Mesenchymal stem cell (in vitro differentiated cells and primary cell): ENCODE measurements around the gene ATP5MK.
A peak's percentile ranks its signal among the peaks of the same experiment; 100 is the strongest.

Source experiments
- DNase-seq: peaks from one replicate; pipeline ENCODE4 v3.0.0-alpha.2; 2013
- H2AFZ ChIP-seq: one replicate; pipeline ENCODE4 v1.6.1; 2013; ENCODE audit warnings: low read depth, mild to moderate bottlenecking, control low read depth, inconsistent platforms, low read length, moderate library complexity
- H2AK5ac ChIP-seq: 2 replicates; pipeline ENCODE4 v1.6.1; 2013; ENCODE audit warnings: low read length, moderate library complexity, mild to moderate bottlenecking, inconsistent platforms; ENCODE audit not compliant: severe bottlenecking
- H2BK120ac ChIP-seq: one replicate; pipeline ENCODE4 v1.6.1; 2013; ENCODE audit warnings: low read depth, mild to moderate bottlenecking, inconsistent platforms, low read length, moderate library complexity
- H2BK12ac ChIP-seq, 2 experiments: one replicate each; pipeline ENCODE4 v1.6.1; 2013; ENCODE audit warnings: inconsistent platforms in 2 of 2, low read length in 2 of 2, mild to moderate bottlenecking in 2 of 2, moderate library complexity in 2 of 2, control low read depth in 1 of 2
- H2BK15ac ChIP-seq: one replicate; pipeline ENCODE4 v1.6.1; 2013; ENCODE audit warnings: mild to moderate bottlenecking, low read depth, inconsistent platforms; ENCODE audit not compliant: poor library complexity, severe bottlenecking
- H2BK5ac ChIP-seq: 2 replicates; pipeline ENCODE4 v1.6.1; 2013; ENCODE audit warnings: low read depth, mild to moderate bottlenecking, low read length, control low read depth, inconsistent platforms; ENCODE audit not compliant: poor library complexity, severe bottlenecking
- H3K14ac ChIP-seq, 2 experiments: one replicate each; pipeline ENCODE4 v1.6.1; 2013; ENCODE audit warnings: inconsistent platforms in 2 of 2, low read length in 2 of 2, control low read depth in 1 of 2, mild to moderate bottlenecking in 1 of 2, moderate library complexity in 1 of 2
- H3K18ac ChIP-seq, 2 experiments: one replicate each; pipeline ENCODE4 v1.6.1; 2013; ENCODE audit warnings: inconsistent platforms in 2 of 2, low read length in 2 of 2, control low read depth in 1 of 2, low read depth in 1 of 2, mild to moderate bottlenecking in 1 of 2
- H3K23ac ChIP-seq, 2 experiments: one replicate each; pipeline ENCODE4 v1.6.1; 2013; ENCODE audit warnings: inconsistent platforms in 2 of 2, low read length in 2 of 2, mild to moderate bottlenecking in 2 of 2, moderate library complexity in 2 of 2, control low read depth in 1 of 2
- H3K27ac ChIP-seq: 2 replicates; pipeline ENCODE4 v1.5.1; 2013; ENCODE audit warnings: mild to moderate bottlenecking, moderate library complexity, low read length, control low read depth, inconsistent platforms; ENCODE audit not compliant: poor library complexity, severe bottlenecking
- H3K27me3 ChIP-seq, 2 experiments: 2 replicates each; pipeline versions ENCODE4 v1.6.1 to v1.7.0; 2013; ENCODE audit warnings: low read length in 2 of 2, mild to moderate bottlenecking in 2 of 2, moderate library complexity in 2 of 2, control low read depth in 1 of 2, inconsistent platforms in 1 of 2; ENCODE audit not compliant: control insufficient read depth in 1 of 2, insufficient read depth in 1 of 2
- H3K36me3 ChIP-seq, 2 experiments: 2 replicates each; pipeline versions ENCODE4 v1.6.1 to v1.7.0; 2013; ENCODE audit warnings: low read length in 2 of 2, control low read depth in 1 of 2, inconsistent platforms in 1 of 2, low read depth in 1 of 2, mild to moderate bottlenecking in 1 of 2; ENCODE audit not compliant: insufficient read depth in 2 of 2, control insufficient read depth in 1 of 2
- H3K4ac ChIP-seq, 2 experiments: one replicate each; pipeline ENCODE4 v1.6.1; 2013; ENCODE audit warnings: inconsistent platforms in 2 of 2, low read length in 2 of 2, mild to moderate bottlenecking in 2 of 2, moderate library complexity in 2 of 2, control low read depth in 1 of 2, low read depth in 1 of 2
- H3K4me1 ChIP-seq: 2 replicates; pipeline ENCODE4 v1.6.1; 2013; ENCODE audit warnings: low read depth, low read length, control low read depth; ENCODE audit not compliant: control insufficient read depth, insufficient read depth
- H3K4me2 ChIP-seq: 2 replicates; pipeline ENCODE4 v1.6.1; 2013; ENCODE audit warnings: low read length, mild to moderate bottlenecking, inconsistent platforms; ENCODE audit not compliant: poor library complexity, severe bottlenecking
- H3K4me3 ChIP-seq, 2 experiments: 2 replicates each; pipeline versions ENCODE4 v1.5.1 to v1.7.0; 2013; ENCODE audit warnings: low read length in 2 of 2, mild to moderate bottlenecking in 2 of 2, control low read depth in 1 of 2, low read depth in 1 of 2; ENCODE audit not compliant: insufficient read depth in 1 of 2
- H3K79me1 ChIP-seq: replicated peaks from 2 replicates; pipeline ENCODE4 v1.6.1; 2013; ENCODE audit warnings: mild to moderate bottlenecking, control low read depth, low read length, inconsistent platforms; ENCODE audit not compliant: poor library complexity, severe bottlenecking
- H3K9ac ChIP-seq: 2 replicates; pipeline ENCODE4 v1.7.0; 2013; ENCODE audit warnings: mild to moderate bottlenecking, low read length, moderate library complexity
- H3K9me3 ChIP-seq: 2 replicates; pipeline ENCODE4 v1.7.0; 2013; ENCODE audit warnings: mild to moderate bottlenecking, low read length; ENCODE audit not compliant: control insufficient read depth
- H4K8ac ChIP-seq: one replicate; pipeline ENCODE4 v1.6.1; 2013; ENCODE audit warnings: inconsistent platforms, mild to moderate bottlenecking, low read length, moderate library complexity
- H4K91ac ChIP-seq: one replicate; pipeline ENCODE4 v1.6.1; 2013; ENCODE audit warnings: mild to moderate bottlenecking, low read length, inconsistent platforms
- WGBS: methylation state at CpG from one replicate; pipeline ENCODE4 v1.1.7; 2013; ENCODE audit warnings: mixed read lengths; 5-methylcytosine and 5-hydroxymethylcytosine counted together

The ATP5MK gene

GRCh38 chr10:103413564-103413963 lies 17.3 kb upstream of the ATP5MK start:
- no peaks in the 10 kb centered on the region for H3K9me3 ChIP-seq
- H3K4me1 ChIP-seq: no peaks in the 10 kb centered on the region
- no peak overlapping the region for H3K4me3 ChIP-seq

DNA sequence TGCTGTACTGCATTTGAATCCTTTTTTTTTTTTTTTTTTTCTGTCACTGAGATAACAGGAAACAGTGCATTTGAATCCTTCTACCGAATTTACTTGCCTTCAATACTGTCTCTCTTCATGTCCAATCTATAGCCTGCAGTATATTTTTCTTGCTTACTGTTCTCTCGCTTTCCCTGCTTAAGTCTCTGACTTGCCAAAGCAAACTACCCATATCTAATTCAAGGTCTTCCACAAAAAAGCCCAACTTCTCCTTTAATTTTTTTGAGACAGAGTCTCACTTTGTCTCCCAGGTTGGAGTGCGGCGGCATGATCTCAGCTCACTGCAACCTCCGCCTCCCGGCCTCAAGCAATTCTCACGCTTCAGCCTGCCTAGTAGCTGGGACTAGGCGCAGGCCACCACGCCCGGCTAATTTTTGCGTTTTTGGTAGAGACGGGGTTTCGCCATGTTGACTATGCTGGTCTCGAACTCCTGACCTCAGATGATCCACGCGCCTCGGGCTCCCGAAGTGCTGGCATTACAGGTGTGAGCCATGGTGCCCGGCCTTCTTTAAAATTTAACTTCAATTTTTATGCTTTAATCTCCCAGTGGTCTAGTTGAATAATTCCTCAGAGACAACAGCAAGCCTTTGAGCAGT lies 1.0 kb upstream of the ATP5MK start:
- H3K4ac ChIP-seq: no peak overlapping the region
- peak overlapping the region; percentile 57 for H3K4me2 ChIP-seq
- no peak overlapping the region for H3K18ac ChIP-seq
- peaks cover 11% of the 10 kb centered on the region for H3K4me1 ChIP-seq
- peaks cover 17% of the 10 kb centered on the region for H3K79me1 ChIP-seq
- H3K4me3 ChIP-seq: peak overlapping the region in 1 of 2 experiments; percentile 97
- no peak overlapping the region for H3K27ac ChIP-seq
- H4K8ac ChIP-seq: no peak overlapping the region
- H2BK120ac ChIP-seq: no peak overlapping the region
- H4K91ac ChIP-seq: no peak overlapping the region
- H3K27me3 ChIP-seq: no peaks in the 10 kb centered on the region
- H2BK15ac ChIP-seq: peak overlapping the region; percentile 16
- peaks cover 29 to 61% of the 10 kb centered on the region in 2 experiments for H3K36me3 ChIP-seq
- H2BK5ac ChIP-seq: no peak overlapping the region
- WGBS: 84% methylated on average over 19 of the region's 19 CpGs
- no peak overlapping the region for H2AFZ ChIP-seq
- peak; percentile 18 for DNase-seq
- H3K9me3 ChIP-seq: no peaks in the 10 kb centered on the region
- no peak overlapping the region for H3K23ac ChIP-seq
- H3K9ac ChIP-seq: peak overlapping the region; percentile 99
- no peak overlapping the region for H2BK12ac ChIP-seq
- no peak overlapping the region for H2AK5ac ChIP-seq
- H3K14ac ChIP-seq: no peak overlapping the region

More at GRCh38 chr10:103413564-103413963, 17.3 kb upstream of the ATP5MK start:
- Histone ChIP-seq H2BK120ac (no peak overlapping the region), H4K8ac (no peak overlapping the region), H2BK12ac (no peak overlapping the region), H3K27ac (no peak overlapping the region), H3K14ac (no peak overlapping the region), H2BK5ac (no peak overlapping the region), H3K23ac (no peak overlapping the region), H3K4me2 (no peak overlapping the region), H3K36me3 (peaks cover 75 to 98% of the 10 kb centered on the region in 2 experiments), H2BK15ac (no peak overlapping the region), H3K27me3 (no peaks in the 10 kb centered on the region), H3K79me1 (peaks cover 14% of the 10 kb centered on the region), H2AFZ (no peak overlapping the region), H3K18ac (no peak overlapping the region), H3K4ac (no peak overlapping the region), H2AK5ac (no peak overlapping the region), H4K91ac (no peak overlapping the region), H3K9ac (no peak overlapping the region)
- no peak for DNase-seq
- 93% methylated on average over 2 of the region's 2 CpGs for WGBS

DNA sequence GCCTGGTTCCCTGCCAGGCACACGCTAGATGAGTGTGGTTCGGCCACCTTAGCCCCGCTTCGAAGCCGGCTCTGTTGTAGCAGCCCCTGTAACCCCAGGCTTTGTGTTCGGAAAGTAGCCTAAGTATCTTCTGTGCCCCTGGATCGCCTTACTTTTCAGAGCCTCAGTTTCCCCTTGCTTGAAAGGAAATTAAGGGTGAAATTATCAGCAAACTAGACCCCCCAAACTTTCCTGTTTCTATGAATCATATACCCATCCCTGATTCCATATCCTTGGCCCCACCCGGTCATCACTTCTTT lies 463 bp upstream of the ATP5MK start:
- Histone ChIP-seq H2AFZ (no peak overlapping the region), H2BK120ac (no peak overlapping the region), H3K4me3 (peak overlapping the region; percentile 85 to 97), H2AK5ac (no peak overlapping the region), H4K8ac (peak overlapping the region; percentile 58), H2BK12ac (peak overlapping the region in 1 of 2 experiments; percentile 10), H3K36me3 (peaks cover 27 to 62% of the 10 kb centered on the region in 2 experiments), H2BK5ac (no peak overlapping the region), H3K18ac (peak overlapping the region in 1 of 2 experiments; percentile 94), H3K14ac (peak overlapping the region in 1 of 2 experiments; percentile 82), H3K9me3 (no peaks in the 10 kb centered on the region), H3K4ac (peak overlapping the region in 1 of 2 experiments; percentile 98), H3K27me3 (no peaks in the 10 kb centered on the region), H3K9ac (peak overlapping the region; percentile 99), H3K4me2 (peak overlapping the region; percentile 57), H3K23ac (peak overlapping the region in 1 of 2 experiments; percentile 99), H2BK15ac (no peak overlapping the region), H4K91ac (no peak overlapping the region), H3K27ac (peak overlapping the region; percentile 21), H3K79me1 (peaks cover 17% of the 10 kb centered on the region), H3K4me1 (peaks cover 11% of the 10 kb centered on the region)
- 1% methylated on average over 8 of the region's 8 CpGs for WGBS
- DNase-seq: no peak

GRCh38 chr10:103395754-103396066 lies 565 bp downstream of the ATP5MK start:
- 10% methylated on average over 11 of the region's 11 CpGs for WGBS

More at GRCh38 chr10:103395754-103396066, 565 bp downstream of the ATP5MK start:
- Histone ChIP-seq H2BK120ac (peak overlapping the region; percentile 83), H3K4me3 (peak overlapping the region; percentile 87 to 97), H3K27ac (peak overlapping the region; percentile 70), H2BK12ac (no peak overlapping the region), H3K79me1 (peaks cover 16% of the 10 kb centered on the region), H3K14ac (peak overlapping the region in 1 of 2 experiments; percentile 77), H2BK15ac (no peak overlapping the region), H2AFZ (no peak overlapping the region), H3K4ac (peak overlapping the region; percentile 15 to 94), H3K9ac (peak overlapping the region; percentile 99), H2BK5ac (no peak overlapping the region), H3K4me2 (peak overlapping the region; percentile 84), H3K27me3 (no peaks in the 10 kb centered on the region), H2AK5ac (peak overlapping the region; percentile 67), H3K23ac (peak overlapping the region in 1 of 2 experiments; percentile 23), H3K9me3 (no peaks in the 10 kb centered on the region), H3K36me3 (peaks cover 24 to 62% of the 10 kb centered on the region in 2 experiments), H4K8ac (peak overlapping the region; percentile 29), H3K18ac (peak overlapping the region; percentile 80 to 96), H3K4me1 (peaks cover 11% of the 10 kb centered on the region), H4K91ac (peak overlapping the region; percentile 57)
- peak; percentile 55 for DNase-seq
